Esophagus squamous epithelium (tissue), 5 donors: Measurements from ENCODE around the gene IBA57. TPM values are rescaled to one million over a fixed set of nuclear protein-coding genes. Genes with fewer than 3 reads are reported as not detected.

ENCODE experiments used
- DNase-seq: peaks from one replicate; lab custom pipeline; 2025; lab: John Stamatoyannopoulos, UW
- H3K27ac ChIP-seq, 4 donors: fragments of 200-600 bp; sonication (generic); one replicate each; pipeline ENCODE4 v1.5.1; 2016 to 2019; ENCODE audit warnings: mild to moderate bottlenecking in 1 of 4
- H3K27me3 ChIP-seq, 4 donors: fragments of 200-600 bp; sonication (generic); 1 replicate in 3 of 4; 2 replicates in 1 of 4; pipeline versions ENCODE4 v1.5.1 to v1.6.0; 2017 to 2021; ENCODE audit warnings: antibody characterized with exemption in 1 of 4
- H3K36me3 ChIP-seq, 3 donors: fragments of 200-600 bp; sonication (generic); one replicate each; pipeline ENCODE4 v1.5.1; 2016 to 2019
- H3K4me1 ChIP-seq, 3 donors: fragments of 200-600 bp; sonication (generic); one replicate each; pipeline ENCODE4 v1.5.1; 2017 to 2019
- H3K4me3 ChIP-seq, 4 donors: fragments of 200-600 bp; sonication (generic); 1 replicate in 3 of 4; 2 replicates in 1 of 4; pipeline ENCODE4 v1.5.1; 2016 to 2019; ENCODE audit warnings: mild to moderate bottlenecking in 2 of 4, moderate library complexity in 1 of 4
- H3K9me3 ChIP-seq, 3 donors: fragments of 200-600 bp; sonication (generic); one replicate each; pipeline ENCODE4 v1.5.1; 2016 to 2019
- POLR2A ChIP-seq, 4 donors: fragments of 450-650 bp; IDR thresholded peaks; one replicate each; pipeline ENCODE4 v1.6.1; 2017; ENCODE audit warnings: antibody characterized with exemption in 4 of 4, mild to moderate bottlenecking in 4 of 4, moderate library complexity in 3 of 4
- WGBS, 2 donors: methylation state at CpG; one replicate each; pipeline ENCODE4 v1.1.5; 2018; 5-methylcytosine and 5-hydroxymethylcytosine counted together
- intact Hi-C: fragments of 100-400 bp; cut with DNase I; formaldehyde crosslinking; loops from one replicate; pipeline ENCODE4 v1.15.0; 2022
- total RNA-seq, 4 donors: library from RNA; depleted of rRNA; stranded (reverse); fragments of >200 nt; gene quantifications; one replicate each; pipeline ENCODE4 v1.1.0, GENCODE V29; 2016
- TF ChIP-seq, protein P1 (sequence below), 6 experiments: fragments of 450-650 bp in 4 of 6; fragments of 200-600 bp in 2 of 6; sonication (generic) in 2 of 6; IDR thresholded peaks; one replicate each; pipeline ENCODE4 v1.5.1; 2016 to 2019; ENCODE audit warnings: antibody characterized with exemption in 6 of 6, mild to moderate bottlenecking in 4 of 6, moderate library complexity in 4 of 6
- donor health status: DM: yes; HTN: yes; CAD: no.

Gene IBA57
- total RNA-seq, 4 donors from 2014 or later, result 4.8 to 9.1 (median 5.7) TPM

- Histone ChIP-seq H3K4me3 (no peak overlapping the region), H3K36me3 (peaks cover 16 to 42% (median 20%) of the 10 kb centered on the region in 3 donors), H3K27me3 (no peaks in the 10 kb centered on the region), H3K4me1 (peaks cover 66 to 100% (median 76%) of the 10 kb centered on the region in 3 donors), H3K27ac (peak overlapping the region in 1 of 4 donors; percentile 10), H3K9me3 (no peaks in the 10 kb centered on the region)
- 82 to 85% methylated on average over 9 to 10 of the region's 18 CpGs for WGBS, 2 donors
- DNase-seq, result no peak
- intact Hi-C loops, result no loop called here
- TF ChIP-seq, protein P1, sequence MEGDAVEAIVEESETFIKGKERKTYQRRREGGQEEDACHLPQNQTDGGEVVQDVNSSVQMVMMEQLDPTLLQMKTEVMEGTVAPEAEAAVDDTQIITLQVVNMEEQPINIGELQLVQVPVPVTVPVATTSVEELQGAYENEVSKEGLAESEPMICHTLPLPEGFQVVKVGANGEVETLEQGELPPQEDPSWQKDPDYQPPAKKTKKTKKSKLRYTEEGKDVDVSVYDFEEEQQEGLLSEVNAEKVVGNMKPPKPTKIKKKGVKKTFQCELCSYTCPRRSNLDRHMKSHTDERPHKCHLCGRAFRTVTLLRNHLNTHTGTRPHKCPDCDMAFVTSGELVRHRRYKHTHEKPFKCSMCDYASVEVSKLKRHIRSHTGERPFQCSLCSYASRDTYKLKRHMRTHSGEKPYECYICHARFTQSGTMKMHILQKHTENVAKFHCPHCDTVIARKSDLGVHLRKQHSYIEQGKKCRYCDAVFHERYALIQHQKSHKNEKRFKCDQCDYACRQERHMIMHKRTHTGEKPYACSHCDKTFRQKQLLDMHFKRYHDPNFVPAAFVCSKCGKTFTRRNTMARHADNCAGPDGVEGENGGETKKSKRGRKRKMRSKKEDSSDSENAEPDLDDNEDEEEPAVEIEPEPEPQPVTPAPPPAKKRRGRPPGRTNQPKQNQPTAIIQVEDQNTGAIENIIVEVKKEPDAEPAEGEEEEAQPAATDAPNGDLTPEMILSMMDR (IDR thresholded peaks at IDR 0.05), result no peak
- no peak for TF ChIP-seq POLR2A (IDR thresholded peaks at IDR 0.05)
Measured at GRCh38 chr1:228146417-228147150, 19.0 kb upstream of the IBA57 start.

- TF ChIP-seq POLR2A (IDR thresholded peaks at IDR 0.05), result no peak
- TF ChIP-seq, protein P1 (IDR thresholded peaks at IDR 0.05), result no peak
- H3K9me3 ChIP-seq, result no peaks in the 10 kb centered on the region
- no peak overlapping the region for H3K4me3 ChIP-seq
- intact Hi-C loops, result no loop called here
- H3K27me3 ChIP-seq, result no peaks in the 10 kb centered on the region
- H3K27ac ChIP-seq, result peak overlapping the region in 1 of 4 donors; percentile 87
- H3K36me3 ChIP-seq, result peaks cover 16 to 42% (median 20%) of the 10 kb centered on the region in 3 donors
- peaks cover 60 to 100% (median 72%) of the 10 kb centered on the region in 3 donors for H3K4me1 ChIP-seq
- DNase-seq, result no peak
- 57% methylated on average over 1 of the region's 20 CpGs; no CpG with 5 or more reads in 1 of the 2 donors for WGBS, 2 donors
Measured at GRCh38 chr1:228147151-228147693, 18.4 kb upstream of the IBA57 start.

- no peaks in the 10 kb centered on the region for H3K27me3 ChIP-seq
- peaks cover 16 to 42% (median 20%) of the 10 kb centered on the region in 3 donors for H3K36me3 ChIP-seq
- no peak overlapping the region for H3K4me3 ChIP-seq
- no peak for TF ChIP-seq POLR2A (IDR thresholded peaks at IDR 0.05)
- TF ChIP-seq, protein P1 (IDR thresholded peaks at IDR 0.05), result no peak
- WGBS, 2 donors, result 84 to 88% methylated on average over 3 to 4 of the region's 4 CpGs
- intact Hi-C loops, result no loop called here
- no peak for DNase-seq
- H3K27ac ChIP-seq, result peak overlapping the region; percentile 70 to 94 (median 84)
- peaks cover 54 to 98% (median 67%) of the 10 kb centered on the region in 3 donors for H3K4me1 ChIP-seq
- no peaks in the 10 kb centered on the region for H3K9me3 ChIP-seq
Measured at GRCh38 chr1:228147768-228148167, 17.8 kb upstream of the IBA57 start.

GRCh38 chr1:228148196-228148861 lies 17.3 kb upstream of the IBA57 start:
- H3K4me3 ChIP-seq, result no peak overlapping the region
- peaks cover 50 to 92% (median 61%) of the 10 kb centered on the region in 3 donors for H3K4me1 ChIP-seq
- H3K27ac ChIP-seq, result peak overlapping the region; percentile 70 to 94 (median 84)
- DNase-seq, result no peak
- WGBS, 2 donors, result 15 to 43% methylated on average over 5 to 7 of the region's 18 CpGs
- H3K27me3 ChIP-seq, result no peaks in the 10 kb centered on the region
- TF ChIP-seq POLR2A (IDR thresholded peaks at IDR 0.05), result no peak
- TF ChIP-seq, protein P1 (IDR thresholded peaks at IDR 0.05), result no peak
- H3K36me3 ChIP-seq, result peaks cover 16 to 42% (median 20%) of the 10 kb centered on the region in 3 donors
- intact Hi-C loops, result no loop called here
- H3K9me3 ChIP-seq, result no peaks in the 10 kb centered on the region
